Measurements from ENCODE around the gene RSPRY1.
"Not testable (repeated sequence)": the region's sequence is repeated elsewhere in the genome, so short reads cannot be mapped to it uniquely, and the experiment has no call there.

RSPRY1 gene

GRCh38 chr16:57192720-57193486 is 6.8 kb downstream of the RSPRY1 start:
- no peak overlapping the region for H3K27ac ChIP-seq
- no peak overlapping the region for H3K4me2 ChIP-seq
- H3K9ac ChIP-seq = 0 out of 22 replicates have a peak overlapping the region, but pooled peaks of 1 of the 11 experiments have one; percentile 15
- H3K36me3 ChIP-seq = peaks cover 4 to 44% (median 36%) of the 10 kb centered on the region in 11 experiments; a peak in 19 of 22 replicates
- H3K4me1 ChIP-seq = peaks cover 8 to 42% (median 17%) of the 10 kb centered on the region in 10 experiments
- H3K27me3 ChIP-seq = no peaks in the 10 kb centered on the region
- TF ChIP-seq Cebpa-rat (IDR thresholded peaks at IDR 0.05) = no peak
- peaks cover 22 to 99% (median 61%) of the 10 kb centered on the region in 11 experiments; a peak in 18 of 22 replicates for H4K20me1 ChIP-seq
- peaks cover 0 to 4% (median 2%) of the 10 kb centered on the region in 11 experiments; a peak in 4 of 22 replicates for H3K9me3 ChIP-seq (replicated peaks in 1 of 11)
- H3K4me3 ChIP-seq = no peak overlapping the region

DNA sequence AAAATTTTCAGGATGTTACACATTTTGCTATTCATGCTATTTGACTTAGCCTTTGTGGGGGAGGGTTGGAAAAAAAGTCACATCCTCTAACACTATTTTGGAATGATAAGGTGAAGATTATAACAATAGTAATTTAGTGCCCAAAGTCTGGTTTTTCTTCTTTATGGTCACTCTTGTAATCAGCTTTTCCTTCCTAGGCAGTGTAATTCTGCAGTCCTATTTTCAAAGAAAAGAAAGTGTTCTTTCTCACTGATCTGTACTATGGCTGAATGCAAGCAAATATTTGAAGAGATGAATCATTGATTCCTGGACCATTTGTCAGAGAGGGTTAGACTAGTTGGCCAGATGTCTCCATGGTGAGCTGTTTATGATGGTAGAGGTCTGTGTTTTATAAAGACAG is 8.4 kb downstream of the RSPRY1 start:
- no peak overlapping the region for H3K4me3 ChIP-seq
- no peak overlapping the region for H3K4me2 ChIP-seq
- H3K27me3 ChIP-seq = no peaks in the 10 kb centered on the region
- peaks cover 0 to 32% (median 10%) of the 10 kb centered on the region in 10 experiments; a peak in 10 of 20 replicates for H3K4me1 ChIP-seq
- no peak overlapping the region for H3K27ac ChIP-seq
- H4K20me1 ChIP-seq = peaks cover 16 to 83% (median 60%) of the 10 kb centered on the region in 11 experiments; a peak in 18 of 22 replicates
- H3K9ac ChIP-seq = no peak overlapping the region
- H3K9me3 ChIP-seq (replicated peaks in 1 of 11) = peaks cover 0 to 19% (median 14%) of the 10 kb centered on the region in 11 experiments; a peak in 17 of 22 replicates
- no peak for TF ChIP-seq Cebpa-rat (IDR thresholded peaks at IDR 0.05)
- peaks cover 4 to 57% (median 45%) of the 10 kb centered on the region in 11 experiments; a peak in 20 of 22 replicates for H3K36me3 ChIP-seq

DNA sequence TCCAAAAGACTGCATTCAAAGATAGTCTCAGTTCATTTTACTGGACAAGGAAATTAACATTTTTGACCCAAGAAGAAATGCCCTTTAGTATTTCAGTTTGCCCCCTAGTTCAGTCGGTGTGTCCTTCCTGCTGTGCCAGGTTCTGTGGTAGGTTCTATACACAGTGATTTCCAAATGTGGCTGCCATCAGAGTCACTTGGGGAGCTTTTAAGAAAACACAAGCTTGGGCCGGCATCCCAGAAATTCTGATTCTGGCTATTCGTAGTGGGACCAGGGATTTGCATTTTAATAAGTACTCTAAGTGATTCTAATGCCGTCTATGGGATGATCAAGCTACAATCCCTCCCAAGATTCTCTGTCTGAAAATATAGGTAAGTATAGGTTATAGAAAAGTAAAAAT is 10.2 kb downstream of the RSPRY1 start:
- Histone ChIP-seq H3K27me3 (no peaks in the 10 kb centered on the region), H3K27ac (no peak overlapping the region), H4K20me1 (peaks cover 16 to 65% (median 47%) of the 10 kb centered on the region in 11 experiments; a peak in 17 of 22 replicates), H3K36me3 (peaks cover 0 to 46% (median 39%) of the 10 kb centered on the region in 11 experiments; a peak in 19 of 22 replicates), H3K4me2 (no peak overlapping the region), H3K4me3 (no peak overlapping the region), H3K4me1 (peaks cover 0 to 17% (median 4%) of the 10 kb centered on the region in 10 experiments; a peak in 7 of 20 replicates), H3K9ac (no peak overlapping the region), H3K9me3 (replicated peaks in 1 of 11) (peaks cover 0 to 22% (median 16%) of the 10 kb centered on the region in 11 experiments; a peak in 17 of 22 replicates)
- TF ChIP-seq Cebpa-rat (IDR thresholded peaks at IDR 0.05) = no peak

DNA sequence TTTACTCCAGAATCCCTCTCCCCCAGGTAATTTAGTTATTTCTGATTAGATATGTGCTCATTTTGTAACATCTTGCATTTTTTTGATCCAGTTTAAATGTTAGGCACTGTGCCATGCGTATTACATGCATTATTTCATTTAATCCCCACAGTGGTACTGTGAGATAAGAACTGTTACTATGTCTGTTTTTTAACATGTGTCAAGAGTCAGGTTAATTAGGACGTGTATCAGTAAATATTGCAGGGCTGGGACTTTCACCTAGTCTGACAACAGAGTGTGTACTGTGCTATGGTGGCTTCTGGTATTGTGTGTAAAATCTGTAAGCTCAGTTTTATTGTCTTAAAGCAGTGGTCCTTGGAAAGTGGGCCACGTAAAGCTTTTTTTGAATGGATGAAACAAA is 10.6 kb downstream of the RSPRY1 start:
- Histone ChIP-seq H3K27me3 (no peaks in the 10 kb centered on the region), H3K9ac (no peak overlapping the region), H4K20me1 (peaks cover 13 to 61% (median 43%) of the 10 kb centered on the region in 11 experiments; a peak in 17 of 22 replicates), H3K27ac (no peak overlapping the region), H3K36me3 (peaks cover 0 to 47% (median 39%) of the 10 kb centered on the region in 11 experiments; a peak in 19 of 22 replicates), H3K9me3 (replicated peaks in 1 of 11) (peaks cover 0 to 22% (median 16%) of the 10 kb centered on the region in 11 experiments; a peak in 17 of 22 replicates), H3K4me3 (no peak overlapping the region), H3K4me2 (no peak overlapping the region), H3K4me1 (peaks cover 0 to 13% (median under 1%) of the 10 kb centered on the region in 10 experiments; a peak in 5 of 20 replicates)
- TF ChIP-seq Cebpa-rat (IDR thresholded peaks at IDR 0.05) = no peak

DNA sequence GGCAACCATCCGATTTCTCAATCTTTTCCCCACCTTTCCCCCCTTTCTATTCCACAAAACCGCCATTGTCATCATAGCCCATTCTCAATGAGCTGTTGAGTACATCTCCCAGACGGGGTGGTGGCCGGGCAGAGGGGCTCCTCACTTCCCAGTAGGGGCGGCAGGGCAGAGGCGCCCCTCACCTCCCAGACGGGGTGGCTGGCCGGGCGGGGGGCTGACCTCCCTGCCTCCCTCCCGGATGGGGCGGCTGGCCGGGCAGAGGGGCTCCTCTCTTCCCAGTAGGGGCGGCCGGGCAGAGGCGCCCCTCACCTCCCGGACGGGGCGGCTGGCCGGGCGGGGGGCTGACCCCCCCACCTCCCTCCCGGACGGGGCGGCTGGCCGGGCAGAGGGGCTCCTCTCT is 14.2 kb downstream of the RSPRY1 start:
- H4K20me1 ChIP-seq = peaks cover 0 to 53% (median 32%) of the 10 kb centered on the region in 11 experiments; a peak in 10 of 22 replicates
- H3K36me3 ChIP-seq = peaks cover 12 to 76% (median 48%) of the 10 kb centered on the region in 11 experiments
- H3K4me1 ChIP-seq, H3K4me2 ChIP-seq, H3K27me3 ChIP-seq, H3K4me3 ChIP-seq, H3K27ac ChIP-seq, H3K9ac ChIP-seq: not testable (repeated sequence)
- peaks cover 0 to 22% (median 16%) of the 10 kb centered on the region in 11 experiments; a peak in 17 of 22 replicates for H3K9me3 ChIP-seq (replicated peaks in 1 of 11)

- not testable (repeated sequence) for H3K27me3 ChIP-seq, H3K4me1 ChIP-seq, H3K27ac ChIP-seq, H3K4me3 ChIP-seq, H3K9ac ChIP-seq, H3K4me2 ChIP-seq
- H3K9me3 ChIP-seq (replicated peaks in 1 of 11) = peaks cover 0 to 22% (median 16%) of the 10 kb centered on the region in 11 experiments; a peak in 17 of 22 replicates
- peaks cover 18 to 76% (median 49%) of the 10 kb centered on the region in 11 experiments for H3K36me3 ChIP-seq
- H4K20me1 ChIP-seq = peaks cover 0 to 53% (median 30%) of the 10 kb centered on the region in 11 experiments; a peak in 10 of 22 replicates
Measured at GRCh38 chr16:57200926-57201325, 14.8 kb downstream of the RSPRY1 start.

DNA sequence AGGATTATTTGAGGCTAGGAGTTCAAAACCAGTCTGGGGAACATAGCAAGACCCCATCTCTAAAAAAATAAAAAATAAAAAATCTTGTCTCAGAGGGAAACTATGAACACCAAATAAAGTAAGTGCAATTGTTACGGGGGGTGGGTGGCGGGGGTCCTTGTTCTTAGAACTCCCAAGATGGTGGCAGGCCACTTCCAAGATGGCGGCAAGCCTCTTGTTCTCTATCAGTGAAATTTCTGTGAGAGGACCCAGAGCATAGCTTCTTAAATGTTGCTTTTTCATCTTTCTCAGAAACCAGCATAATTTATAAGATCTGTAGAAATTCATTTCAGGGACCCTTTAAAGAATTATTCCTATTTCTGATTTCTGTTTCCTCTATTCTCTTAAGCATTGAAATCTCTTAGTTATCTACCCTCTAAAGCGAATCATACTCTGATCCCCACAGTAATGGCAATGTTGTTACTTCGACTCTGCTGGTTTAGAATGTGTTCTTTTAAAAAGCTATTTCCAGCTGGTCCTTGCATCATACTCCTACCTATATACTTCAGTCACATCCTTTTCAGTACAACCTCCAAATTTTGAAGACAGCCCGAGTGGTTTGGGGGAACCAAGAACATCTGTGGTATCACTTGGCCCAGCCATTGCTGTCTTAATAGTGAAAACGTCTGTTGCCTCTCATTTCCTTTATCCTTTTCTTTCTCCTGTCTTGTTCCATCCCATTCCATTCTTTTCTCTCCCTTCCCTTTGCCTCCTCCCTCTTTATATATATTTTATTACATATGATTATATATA is 16.2 kb downstream of the RSPRY1 start:
- no peak for TF ChIP-seq Cebpa-rat (IDR thresholded peaks at IDR 0.05)
- Histone ChIP-seq H3K4me3 (no peak overlapping the region), H3K9ac (no peak overlapping the region), H3K27me3 (no peaks in the 10 kb centered on the region), H4K20me1 (peaks cover 0 to 53% (median 23%) of the 10 kb centered on the region in 11 experiments; a peak in 10 of 22 replicates), H3K4me1 (peaks cover 0 to 3% (median 0%) of the 10 kb centered on the region in 10 experiments; a peak in 1 of 20 replicates), H3K9me3 (replicated peaks in 1 of 11) (peaks cover 0 to 22% (median 16%) of the 10 kb centered on the region in 11 experiments; a peak in 17 of 22 replicates), H3K4me2 (no peak overlapping the region), H3K27ac (no peak overlapping the region), H3K36me3 (peaks cover 32 to 80% (median 56%) of the 10 kb centered on the region in 11 experiments)

DNA sequence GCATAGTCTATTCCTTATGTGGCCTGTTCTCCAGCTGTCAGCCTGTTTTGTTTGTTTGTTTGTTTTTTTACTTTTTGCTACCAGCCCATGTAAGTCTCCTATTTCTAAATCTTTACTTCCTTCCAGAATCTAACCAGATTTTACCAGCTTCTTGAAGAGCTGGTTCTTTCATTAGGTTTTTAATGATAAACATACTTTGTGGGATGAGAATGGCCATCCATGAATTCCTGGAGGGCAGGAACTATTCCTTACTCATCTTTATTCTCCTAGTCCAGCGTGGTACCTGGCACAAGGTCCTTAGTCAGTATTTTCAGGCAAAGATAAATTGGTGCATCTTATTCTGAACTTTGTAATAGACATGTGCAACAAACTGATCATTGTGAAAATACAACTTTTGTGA is 17.3 kb downstream of the RSPRY1 start:
- Histone ChIP-seq H3K4me3 (no peak overlapping the region), H3K9me3 (replicated peaks in 1 of 11) (peaks cover 0 to 16% (median 13%) of the 10 kb centered on the region in 11 experiments; a peak in 16 of 22 replicates), H3K4me2 (no peak overlapping the region), H3K27ac (no peak overlapping the region), H3K36me3 (peaks cover 41 to 81% (median 57%) of the 10 kb centered on the region in 11 experiments), H3K9ac (no peak overlapping the region), H3K27me3 (no peaks in the 10 kb centered on the region), H3K4me1 (peaks cover 0 to 3% (median 0%) of the 10 kb centered on the region in 10 experiments; a peak in 1 of 20 replicates), H4K20me1 (peaks cover 0 to 51% (median 26%) of the 10 kb centered on the region in 11 experiments; a peak in 10 of 22 replicates)
- no peak for TF ChIP-seq Cebpa-rat (IDR thresholded peaks at IDR 0.05)

All from BLaER1 treated with 17β-estradiol and CSF1 and Interleukin-3, amounts not matched to agents 10 nM and 100 nM (cell line).